Inflammatory macrophage treated with lipopolysaccharide for 1 hour (primary cell): ENCODE measurements around the gene PPP2R5A.
"Not testable (repeated sequence)": the region's sequence is repeated elsewhere in the genome, so short reads cannot be mapped to it uniquely, and the experiment has no call there.

Experiments used
- DNase-seq, 2 donors: peaks; one replicate each; pipeline ENCODE4 v3.0.0-alpha.2; 2020 to 2022

Gene PPP2R5A

DNA sequence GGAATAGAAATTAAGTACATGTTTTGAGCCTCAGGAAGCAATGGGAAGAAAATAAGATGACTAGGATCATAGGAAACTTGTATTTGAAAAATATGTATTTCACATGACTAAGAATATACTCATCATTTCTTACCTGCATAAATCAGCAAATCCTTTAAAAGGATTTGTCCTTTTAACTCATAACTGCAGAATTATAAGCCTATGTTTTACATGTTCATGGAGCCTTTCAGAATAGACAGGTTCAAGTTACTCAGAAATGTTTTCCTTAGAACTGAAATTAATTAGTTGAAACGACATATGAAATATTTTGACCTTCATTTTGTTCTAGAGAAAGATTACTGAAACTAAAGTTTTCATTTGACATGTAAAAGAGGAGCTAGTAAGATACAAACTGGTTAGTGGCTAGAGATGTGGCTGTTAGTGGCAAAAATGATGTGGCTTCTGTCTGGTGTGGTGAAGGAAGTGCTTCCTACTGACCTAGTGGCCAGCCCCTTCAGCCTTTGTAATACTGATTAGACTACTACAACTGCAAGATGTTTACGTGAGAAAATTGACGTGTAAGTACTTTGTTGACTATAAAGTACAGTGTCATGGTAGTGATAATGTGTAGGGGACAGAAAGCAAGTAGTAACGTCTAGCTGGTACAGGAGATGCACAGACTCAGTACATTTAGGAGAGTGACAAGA lies 74.7 kb downstream of the PPP2R5A start:
- no peak for DNase-seq

DNA sequence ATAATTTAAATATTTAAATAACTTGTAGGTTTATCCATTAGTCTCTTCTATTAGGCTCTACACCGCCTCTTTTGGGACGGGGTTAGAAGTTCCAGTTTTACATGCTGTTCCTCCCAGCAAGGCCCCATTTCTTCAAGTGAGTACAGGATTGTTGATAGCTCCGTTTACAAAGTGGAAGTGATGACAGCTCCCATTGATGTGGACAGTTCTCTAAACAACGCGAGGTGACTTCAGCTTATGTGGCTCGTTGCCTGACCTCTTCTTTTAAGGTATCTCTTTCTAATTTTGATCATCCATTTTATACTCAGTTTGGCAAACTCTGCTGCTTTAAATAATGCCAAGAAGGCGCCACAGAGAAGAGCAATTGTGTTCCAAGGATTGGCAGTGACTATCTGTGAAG lies 79.8 kb downstream of the PPP2R5A start:
- DNase-seq = no peak

DNA sequence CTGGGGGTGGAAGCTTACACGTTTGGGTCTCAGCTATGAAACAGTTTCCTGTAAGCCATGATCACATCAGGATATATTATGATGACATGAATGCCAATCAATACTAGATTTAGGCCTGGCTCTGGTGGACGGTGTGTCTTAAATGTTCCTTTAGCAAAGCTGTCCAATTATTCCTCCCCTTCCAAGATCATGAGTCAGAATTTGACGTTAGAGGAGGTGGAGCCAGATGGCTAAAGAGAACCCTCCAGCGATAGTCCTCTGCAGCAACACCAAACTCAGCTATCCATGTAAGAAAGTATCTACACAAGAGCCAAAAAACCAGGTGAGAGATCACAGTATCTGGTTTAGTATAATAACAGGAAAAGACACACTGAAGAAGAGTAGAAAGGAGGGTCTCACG lies 81.7 kb downstream of the PPP2R5A start:
- no peak for DNase-seq

DNA sequence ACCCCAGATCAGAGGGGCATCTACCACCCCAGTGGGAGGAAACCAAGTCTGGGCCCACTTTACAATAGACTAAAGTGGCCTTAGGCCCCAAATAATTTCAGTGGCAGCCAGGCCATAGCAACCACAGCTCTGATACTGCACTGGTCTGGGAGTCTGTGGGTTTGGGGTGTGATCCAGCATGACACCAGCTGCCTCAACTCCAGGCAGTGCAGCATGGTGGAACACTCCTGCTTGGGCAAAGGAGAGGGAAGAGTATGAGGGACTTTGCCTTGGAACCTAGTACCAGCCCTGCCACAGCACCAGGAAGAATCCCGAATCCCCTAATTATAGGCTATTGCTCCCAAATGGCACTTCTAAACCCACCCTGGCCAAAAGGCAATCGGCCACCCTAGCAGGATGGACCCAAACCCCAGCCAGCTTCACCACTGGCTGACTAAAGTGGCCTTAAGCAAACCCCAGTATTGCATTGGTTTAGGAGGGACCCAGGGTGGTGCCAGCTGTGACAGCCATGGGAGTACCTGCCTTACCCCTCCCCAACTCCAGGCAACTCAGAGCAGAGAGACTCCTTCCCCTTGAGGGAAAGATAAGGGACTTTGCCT lies 82.4 kb downstream of the PPP2R5A start:
- DNase-seq = no peak

DNA sequence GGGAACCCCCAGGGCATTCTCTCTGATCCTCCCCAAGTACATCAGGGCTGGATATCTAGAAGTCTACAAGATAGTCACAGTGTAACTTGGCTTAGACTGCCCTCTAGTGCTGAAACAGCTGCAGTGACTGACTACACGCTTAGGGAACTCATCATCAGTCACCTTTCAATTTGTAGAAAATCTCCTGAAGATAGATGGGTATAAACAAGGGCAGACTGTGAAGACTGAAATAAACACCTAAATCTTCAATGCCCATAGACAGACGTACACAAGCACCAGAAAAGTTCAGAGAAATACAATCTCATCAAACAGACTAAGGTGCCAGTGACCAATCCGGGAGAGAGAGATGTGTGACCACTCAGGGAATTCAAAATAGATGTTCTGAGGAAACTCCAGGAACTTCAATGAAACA lies 82.9 kb downstream of the PPP2R5A start:
- peak; percentile 48 to 80 for DNase-seq

DNA sequence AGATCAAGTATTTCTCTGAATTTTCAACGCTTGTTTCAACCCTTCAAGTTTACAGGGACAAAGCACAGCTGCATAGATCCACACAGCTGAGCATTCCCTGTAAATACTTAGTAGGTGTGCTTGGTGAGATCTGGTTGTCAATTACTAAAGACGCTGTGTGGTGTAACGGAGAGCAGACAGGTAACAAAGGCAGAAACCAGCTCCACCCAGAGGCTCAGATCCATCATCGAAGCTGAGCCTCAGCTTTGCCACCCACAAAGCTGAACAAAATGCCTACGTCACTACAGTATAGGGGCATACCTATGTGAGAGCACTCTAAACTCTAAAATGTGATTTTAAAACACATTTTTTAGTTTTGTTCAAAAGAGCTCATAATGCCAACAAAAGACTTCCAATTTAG lies 90.8 kb downstream of the PPP2R5A start:
- DNase-seq = no peak

DNA sequence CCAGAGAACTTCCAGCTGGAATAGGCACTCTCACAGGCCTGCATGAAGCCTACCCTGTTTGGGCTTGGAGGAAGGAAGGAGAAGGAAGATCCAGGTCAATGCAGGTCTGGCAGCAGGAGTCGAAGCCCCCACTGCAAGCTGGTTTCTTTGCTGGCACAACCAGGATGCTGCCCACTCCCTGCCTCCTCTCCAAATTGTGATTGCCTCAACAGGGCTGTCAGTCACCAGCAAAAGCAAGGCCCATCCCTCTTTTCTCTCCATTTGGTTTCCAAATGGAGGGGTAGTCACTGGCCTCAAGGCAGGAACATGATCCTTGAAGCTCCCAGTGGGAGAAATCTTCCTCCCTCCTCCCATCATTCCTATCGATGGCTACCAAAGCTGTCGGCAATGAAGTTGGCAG lies 92.4 kb downstream of the PPP2R5A start:
- no peak for DNase-seq

DNA sequence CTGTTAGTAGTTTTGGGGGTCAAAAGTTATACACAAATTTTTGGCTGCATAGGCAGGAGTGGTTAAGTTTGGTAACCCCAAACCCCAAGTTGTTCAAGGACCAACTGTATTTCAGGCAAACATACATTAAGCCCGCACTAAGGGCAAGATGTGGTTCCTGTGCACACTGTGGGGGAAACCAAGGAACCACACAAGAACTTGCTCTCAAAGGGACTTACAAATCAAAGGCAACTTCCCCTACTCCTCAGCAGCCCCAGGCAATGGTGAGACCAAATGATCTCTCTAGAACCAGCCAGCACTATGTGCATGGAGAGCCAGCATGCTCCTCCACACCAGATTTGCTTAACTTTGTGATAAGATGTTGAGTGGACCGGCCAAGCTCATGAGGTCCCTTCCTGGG lies 94.2 kb downstream of the PPP2R5A start:
- DNase-seq = no peak

DNA sequence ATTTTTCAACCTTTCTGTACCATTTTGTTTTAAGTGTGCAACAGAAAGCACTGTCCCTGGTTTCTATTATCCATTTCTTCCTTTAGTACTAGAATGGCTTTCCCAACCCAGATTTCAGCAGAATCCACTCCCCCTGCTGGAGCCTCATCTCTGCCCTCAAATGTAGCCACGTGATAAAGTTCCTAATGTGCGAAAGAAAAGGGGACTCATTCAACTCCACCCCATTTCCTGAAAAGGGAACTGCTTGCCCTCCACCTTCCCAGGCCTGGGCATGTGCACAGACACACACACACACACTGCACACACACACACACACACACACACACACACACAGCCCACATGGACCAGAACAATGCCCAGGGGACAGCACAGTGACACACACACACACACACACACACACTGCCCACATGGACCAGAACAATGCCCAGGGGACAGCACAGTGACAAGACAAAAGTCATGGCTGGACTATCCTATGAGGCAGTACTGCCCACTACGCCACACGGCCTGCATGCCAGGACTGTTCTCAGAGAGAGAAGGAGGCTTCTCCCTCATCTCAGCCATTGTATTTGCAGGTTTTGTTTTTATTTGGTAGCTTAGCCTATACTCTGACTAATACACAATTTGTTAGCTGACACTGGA lies 96.3 kb downstream of the PPP2R5A start:
- DNase-seq = peak; percentile 28 to 45

DNA sequence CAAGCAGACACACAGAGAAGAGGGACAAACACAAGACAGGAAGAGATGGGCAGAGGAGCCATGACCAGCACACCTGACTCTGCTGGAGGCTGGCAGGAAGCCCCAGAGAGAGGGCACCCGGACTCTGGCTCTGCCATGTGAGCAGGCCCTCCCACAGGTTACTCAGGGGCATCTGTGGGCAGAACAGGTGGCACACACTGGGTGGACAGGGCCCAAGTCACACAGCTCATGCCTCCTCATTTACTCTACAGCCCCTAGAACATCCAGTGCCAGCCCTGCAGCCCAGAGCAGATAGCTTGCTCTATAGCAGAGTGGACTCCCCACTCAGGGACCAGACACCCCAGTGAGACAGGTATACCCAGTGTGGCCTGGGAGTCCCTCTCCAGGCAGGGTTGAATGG lies 100.8 kb downstream of the PPP2R5A start:
- DNase-seq = no peak

DNA sequence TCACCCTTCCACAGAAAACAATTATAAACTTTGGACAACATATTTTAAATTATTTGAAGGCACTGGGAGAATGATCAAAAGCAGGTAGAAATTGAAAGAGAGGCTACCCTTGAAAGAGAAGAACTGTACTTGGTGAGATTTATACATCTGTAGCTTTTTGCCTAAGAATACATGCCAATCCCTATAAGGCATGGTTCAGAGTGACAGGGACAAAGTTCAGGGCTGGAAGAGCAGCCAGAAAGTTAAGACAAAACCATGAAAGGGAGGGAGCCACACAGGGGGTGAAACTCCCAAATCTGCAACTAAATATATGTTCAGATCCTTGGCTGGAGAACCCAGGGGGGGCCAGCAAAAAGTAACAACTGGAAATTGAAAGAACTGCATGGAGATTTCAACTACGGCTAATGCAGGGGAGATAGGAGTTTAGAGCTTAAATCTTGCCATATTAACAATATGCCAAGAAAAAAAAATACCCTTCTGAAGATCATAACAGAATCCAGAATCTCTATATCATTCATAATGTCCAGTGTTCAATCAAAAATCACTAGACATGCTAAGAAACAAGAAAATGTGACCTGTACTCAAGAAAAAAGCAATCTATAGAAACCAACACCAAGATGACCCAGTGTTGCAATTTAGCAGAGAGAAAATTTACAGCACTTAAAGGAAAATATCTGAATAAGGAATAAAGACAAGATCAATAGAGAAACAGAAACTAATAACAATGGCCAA lies 103.9 kb downstream of the PPP2R5A start:
- DNase-seq = no peak

DNA sequence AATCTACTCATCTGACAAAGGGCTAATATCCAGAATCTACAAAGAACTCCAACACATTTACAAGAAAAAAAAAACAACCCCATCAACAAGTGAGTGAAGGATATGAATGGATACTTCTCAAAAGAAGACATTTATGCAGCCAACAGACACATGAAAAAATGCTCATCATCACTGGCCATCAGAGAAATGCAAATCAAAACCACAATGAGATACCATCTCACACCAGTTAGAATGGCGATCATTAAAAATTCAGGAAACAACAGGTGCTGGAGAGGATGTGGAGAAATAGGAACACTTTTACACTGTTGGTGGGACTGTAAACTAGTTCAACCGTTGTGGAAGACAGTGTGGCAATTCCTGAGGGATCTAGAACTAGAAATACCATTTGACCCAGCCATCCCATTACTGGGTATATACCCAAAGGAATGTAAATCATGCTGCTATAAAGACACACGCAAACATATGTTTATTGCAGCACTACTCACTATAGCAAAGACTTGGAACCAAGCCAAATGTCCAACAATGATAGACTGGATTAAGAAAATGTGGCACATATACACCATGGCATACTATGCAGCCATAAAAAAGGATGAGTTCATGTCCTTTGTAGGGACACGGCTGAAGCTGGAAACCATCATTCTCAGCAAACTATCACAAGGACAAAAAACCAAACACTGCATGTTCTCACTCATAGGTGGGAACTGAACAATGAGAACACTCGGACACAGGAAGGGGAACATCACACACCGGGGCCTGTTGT lies 110.6 kb downstream of the PPP2R5A start:
- not testable (repeated sequence) for DNase-seq

DNA sequence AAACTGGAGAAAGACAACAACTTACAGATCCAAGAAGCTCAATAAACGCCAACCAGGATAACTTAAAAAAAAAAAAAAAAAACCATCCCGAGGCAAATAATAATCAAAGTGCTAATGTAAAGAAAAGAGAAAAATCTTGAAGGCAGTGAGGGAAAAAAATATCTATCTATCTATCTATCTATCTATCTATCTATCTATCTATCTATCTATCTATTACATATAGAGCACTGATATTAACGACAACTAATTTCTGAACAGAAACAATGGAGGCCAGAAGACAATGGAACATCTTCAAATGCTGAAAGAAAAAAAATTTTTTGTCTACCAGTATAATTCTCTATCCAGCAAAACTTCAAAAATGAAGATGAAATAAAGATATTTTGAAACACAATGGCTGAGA lies 111.4 kb downstream of the PPP2R5A start:
- no peak for DNase-seq

DNA sequence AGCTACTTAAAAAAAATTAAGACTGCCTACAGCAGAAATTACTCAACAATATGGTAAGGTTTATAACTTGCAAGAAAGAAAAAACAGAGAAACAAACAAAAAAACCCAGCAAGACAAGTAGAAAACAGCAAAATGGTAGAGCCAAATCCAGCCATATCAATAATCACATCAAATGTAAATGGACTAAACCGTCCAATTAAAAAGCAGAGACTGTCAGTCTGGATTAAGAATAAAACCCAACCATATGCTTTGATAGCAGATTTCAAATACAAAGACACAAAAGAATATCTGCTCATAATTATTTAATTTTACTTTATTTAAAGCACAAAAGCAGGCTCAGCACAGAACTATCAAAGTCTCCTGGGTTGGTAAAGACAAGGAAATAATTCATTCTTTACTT lies 112.0 kb downstream of the PPP2R5A start:
- DNase-seq = no peak

DNA sequence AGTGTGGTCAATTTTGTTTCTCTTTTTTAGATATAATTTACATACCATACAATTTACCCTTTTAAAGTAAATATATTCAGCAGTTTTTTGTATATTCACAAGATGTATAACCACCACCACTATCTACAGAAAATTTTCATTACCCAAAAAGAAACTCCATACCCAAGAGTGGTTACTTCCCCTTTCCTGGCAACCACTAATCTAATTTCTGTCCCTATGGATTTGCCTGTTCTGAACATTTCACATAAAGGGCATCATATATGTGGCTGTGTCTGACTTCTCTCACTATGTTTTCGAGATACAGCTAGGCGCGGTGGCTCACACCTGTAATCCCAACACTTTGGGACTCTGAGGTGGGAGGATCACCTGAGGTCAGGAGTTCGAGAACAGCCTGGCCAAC lies 115.8 kb downstream of the PPP2R5A start:
- peak in 1 of 2 donors; percentile 14 for DNase-seq

DNA sequence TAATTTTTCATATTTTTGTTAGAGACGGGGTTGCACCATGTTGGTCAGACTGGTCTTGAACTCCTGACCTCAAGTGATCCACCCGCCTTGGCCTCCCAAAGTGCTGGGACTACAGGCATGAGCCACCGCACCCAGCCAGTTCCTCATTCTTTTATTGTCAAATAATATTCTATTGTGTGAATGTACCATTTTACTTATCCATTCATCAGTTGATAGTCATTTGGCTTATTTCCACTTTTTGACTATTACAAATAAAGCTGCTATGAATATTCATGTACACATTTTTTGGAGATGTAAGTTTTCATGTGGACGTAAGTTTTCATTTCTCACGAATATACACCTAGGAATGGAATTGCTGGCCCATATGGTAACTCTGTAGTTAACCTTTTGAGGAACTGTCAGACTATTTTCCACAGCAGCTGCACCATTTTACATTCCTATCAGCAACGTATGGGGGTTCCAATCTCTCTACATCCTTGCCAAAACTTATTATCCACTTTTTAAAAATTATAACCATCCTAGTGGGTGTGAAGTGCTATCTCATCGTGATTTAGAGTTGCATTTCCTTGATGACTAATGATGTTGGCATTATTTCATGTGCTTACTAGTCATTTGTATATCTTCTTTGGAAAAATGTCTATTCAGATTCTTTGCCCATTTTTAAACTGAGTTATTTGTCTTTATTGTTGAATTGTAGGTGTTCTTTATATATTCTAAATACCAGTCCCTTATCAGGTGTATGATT lies 116.8 kb downstream of the PPP2R5A start:
- peak; percentile 47 to 50 for DNase-seq

DNA sequence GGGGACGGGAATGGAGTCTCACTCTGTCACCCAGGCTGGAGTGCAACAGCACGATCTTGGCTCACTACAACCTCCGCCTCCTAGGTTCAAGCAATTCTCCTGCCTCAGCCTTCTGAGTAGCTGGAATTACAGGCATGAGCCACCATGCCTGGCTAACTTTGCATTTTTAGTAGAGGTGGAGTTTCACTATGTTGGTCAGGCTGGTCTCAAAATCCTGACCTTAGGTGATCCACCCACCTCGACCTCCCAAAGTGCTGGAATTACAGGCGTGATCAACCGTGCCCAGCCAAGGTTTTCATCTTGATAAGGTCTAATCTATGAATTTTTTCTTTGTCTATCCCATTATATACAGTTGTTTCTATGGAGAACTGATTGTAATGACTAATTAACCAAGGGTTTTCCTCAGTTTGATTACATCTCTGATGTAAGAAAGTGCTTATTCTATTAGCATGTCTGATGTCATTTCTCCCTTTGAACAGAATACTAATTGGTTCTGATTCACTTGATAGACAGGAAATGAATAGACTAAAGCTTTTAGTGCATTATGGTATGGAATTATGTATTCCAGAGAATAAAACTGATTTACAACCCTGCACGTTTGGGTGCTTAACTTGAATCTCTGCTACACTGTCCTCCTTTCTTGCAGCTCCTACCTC lies 117.6 kb downstream of the PPP2R5A start:
- peak in 1 of 2 donors; percentile 9 for DNase-seq

DNA sequence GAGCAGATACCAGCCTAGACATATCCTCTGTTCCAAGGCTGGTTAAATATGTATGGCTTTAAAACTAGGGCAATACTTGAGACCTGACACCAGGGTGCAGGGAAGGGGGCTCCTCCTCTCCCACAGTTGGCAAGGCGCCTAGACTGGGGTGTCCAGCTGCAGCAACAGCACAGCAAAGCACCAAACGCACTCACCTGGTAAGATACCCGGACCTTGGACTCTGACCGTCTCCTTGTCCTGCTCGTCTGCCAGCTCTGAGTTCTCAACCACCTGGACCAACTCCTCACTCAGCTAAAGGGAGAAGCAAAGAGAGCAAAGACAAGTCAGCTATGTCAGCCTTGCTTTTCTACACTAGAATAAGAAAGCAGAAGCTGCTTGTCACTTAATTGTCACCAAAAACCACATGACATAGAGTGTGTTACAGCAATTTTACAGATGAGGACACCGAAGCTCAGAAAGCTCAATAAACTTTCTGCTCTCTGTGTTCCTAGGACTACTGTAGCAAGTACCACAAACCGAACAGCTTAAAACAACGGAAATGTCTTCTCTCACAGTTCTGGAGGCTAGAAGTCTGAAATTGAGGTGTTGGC lies 125.1 kb downstream of the PPP2R5A start:
- DNase-seq = peak; percentile 41 to 59
